Activated CD4-positive, alpha-beta T cell treated with anti-CD3 and anti-CD28 coated beads for 24 hours (primary cell): ENCODE data around the gene CAMSAP1.

Experiments
- DNase-seq, 2 donors: peaks; one replicate each; pipeline ENCODE4 v3.0.0-alpha.2; 2020; ENCODE audit warnings: low read depth in 2 of 2

The CAMSAP1 gene

GRCh38 chr9:135939351-135940265, 32.3 kb upstream of the CAMSAP1 start:
- peak; percentile 18 to 38 for DNase-seq

- no peak for DNase-seq
Observed at GRCh38 chr9:135937521-135938489, 30.5 kb upstream of the CAMSAP1 start.

GRCh38 chr9:135933114-135933513, 25.8 kb upstream of the CAMSAP1 start:
- no peak for DNase-seq

GRCh38 chr9:135932656-135933055, 25.3 kb upstream of the CAMSAP1 start:
- no peak for DNase-seq

DNA sequence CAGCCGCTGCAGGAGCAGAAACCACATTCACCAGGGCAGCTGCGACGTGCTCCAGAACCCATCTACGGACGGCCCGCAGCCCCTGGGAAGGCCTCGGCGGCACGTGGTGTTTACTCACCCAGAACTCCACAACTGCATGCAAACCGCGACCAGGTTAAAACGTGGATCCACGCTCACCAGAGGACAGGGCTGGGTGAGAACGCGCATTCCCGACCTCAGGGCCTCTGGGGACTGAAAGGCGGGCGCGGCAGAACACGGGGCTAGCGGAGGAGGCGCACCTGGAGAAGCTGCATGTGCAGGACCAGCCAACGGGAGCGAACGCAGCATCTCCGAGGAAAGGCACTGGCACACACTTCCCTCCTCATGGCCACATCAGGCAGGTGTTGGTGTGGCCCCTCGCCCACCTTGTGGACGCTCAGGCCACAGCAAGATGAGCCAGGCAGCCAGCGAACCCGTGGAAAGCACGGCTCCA, 24.0 kb upstream of the CAMSAP1 start:
- no peak for DNase-seq

DNA sequence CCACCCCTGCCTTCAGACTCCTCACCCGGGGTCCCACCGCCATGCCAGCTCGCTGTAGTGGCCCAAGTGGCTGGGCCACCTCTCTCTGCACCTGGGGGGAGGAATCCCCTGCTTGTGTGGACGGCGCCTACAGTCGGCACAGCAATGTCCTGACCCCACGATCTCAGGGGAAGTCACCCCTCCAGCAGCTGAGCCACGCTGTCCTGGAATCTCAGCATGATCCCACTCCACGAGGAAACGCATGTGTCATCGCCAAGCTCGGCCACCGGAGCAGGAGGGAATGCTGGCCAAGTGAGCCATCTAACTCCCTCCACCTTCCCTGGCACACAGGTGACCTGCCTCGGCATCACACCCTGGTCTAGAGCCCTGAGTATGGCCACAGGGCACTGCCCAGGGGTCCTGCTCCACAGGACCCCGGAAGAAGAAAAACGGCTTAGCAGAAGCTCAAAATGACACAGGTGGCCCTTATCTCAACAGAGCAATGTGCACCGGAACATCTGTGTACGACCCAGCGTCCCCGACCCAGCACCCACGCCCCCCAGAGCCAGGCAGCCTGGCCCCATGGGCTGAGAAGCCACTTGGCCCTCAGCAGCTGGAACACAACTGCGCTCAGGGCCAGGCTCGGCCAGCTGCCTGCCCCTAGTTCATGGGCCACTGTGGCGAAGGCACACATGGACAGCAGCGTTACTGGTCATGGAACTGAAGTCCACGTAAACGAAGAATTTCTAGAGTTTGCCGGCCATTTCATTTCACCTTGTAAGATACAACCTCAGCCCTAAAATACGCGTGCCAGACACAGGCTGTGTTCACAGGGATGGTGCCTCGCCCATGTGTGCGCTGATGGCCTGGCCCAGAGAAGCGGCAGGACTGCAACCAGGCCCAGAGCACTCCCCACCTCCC, 23.4 kb upstream of the CAMSAP1 start:
- no peak for DNase-seq

DNA sequence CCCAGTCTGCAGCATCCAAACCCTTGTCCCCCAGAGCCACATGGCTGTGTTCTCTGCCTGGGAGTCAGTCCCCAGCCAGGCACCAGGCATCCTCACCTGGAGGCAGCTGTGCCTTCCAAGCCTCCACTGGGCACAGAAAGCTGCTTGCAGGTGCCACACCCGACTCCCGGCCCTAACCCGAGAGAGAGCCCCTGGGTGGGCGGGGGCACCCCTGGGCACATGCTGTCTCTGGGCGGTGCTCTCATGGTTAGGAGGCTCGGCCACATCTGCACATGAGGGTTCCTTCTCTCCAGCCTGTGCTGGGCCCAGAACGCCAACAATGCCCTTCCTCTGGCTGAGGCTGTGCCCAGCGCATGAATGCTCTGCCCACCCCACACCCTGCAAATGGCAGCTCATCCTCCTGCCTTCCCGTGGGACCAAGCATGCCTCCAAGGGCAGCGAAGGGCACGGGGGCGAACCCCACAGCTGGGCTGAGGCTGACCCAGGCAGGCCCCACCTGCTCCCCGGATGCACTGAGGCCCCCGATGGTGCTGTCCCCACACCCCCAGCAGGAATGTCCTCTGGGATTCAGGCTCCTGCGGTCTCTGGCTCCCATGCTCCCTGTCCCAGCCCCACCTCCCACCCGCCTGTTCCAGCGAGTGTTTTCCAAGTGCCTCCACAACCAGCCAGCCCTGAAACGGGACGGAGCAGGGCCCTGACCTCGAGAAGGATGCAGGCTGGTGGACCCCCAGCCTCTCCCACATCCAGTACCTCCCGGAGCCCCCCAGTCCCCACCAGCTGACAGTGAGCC, 22.5 kb upstream of the CAMSAP1 start:
- DNase-seq = no peak

DNA sequence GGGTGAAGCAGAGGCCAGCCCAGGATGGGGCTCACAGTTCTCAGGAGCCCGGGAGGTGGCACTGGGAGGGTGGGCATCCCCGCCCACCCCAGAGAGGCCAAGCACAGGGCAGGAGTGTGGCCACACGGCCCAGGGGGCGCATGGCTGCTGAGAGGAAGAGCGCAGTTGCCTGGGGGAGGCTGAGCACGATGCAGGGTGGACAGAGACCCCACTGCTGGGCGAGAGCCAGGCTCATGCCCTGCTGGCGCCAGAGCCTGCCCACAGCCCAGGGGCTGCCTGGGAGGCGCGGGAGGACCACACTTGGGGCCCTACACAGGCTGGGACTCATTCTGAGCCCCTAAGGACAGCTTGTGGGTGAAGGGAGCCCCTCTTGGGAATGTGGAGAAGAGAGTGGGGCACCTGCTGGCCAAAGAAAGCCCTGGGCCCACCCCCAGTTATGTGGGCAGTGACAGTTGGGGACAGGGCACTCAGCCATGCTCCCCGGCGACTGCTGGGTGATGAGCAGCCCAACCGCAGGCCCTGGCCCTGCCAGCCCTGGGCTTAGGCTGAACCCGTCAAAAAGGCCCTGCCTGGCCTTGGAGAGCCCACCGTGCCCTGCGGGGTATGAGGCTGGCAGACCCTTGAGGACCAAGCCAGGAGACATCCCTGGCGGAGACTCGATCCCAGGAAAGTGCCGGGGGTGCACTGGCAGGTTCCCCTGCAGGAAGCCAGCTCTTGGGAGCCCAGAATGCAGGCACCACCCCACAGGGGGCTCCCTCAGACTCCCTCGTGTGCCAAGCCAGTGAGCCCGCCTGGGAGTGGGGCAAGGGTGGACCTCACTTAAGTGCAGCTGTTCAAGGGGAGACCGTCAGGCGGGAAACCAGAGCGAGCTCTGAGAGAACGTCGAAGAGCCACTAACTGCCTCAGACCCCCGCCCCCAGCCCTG, 21.6 kb upstream of the CAMSAP1 start:
- DNase-seq = no peak

DNA sequence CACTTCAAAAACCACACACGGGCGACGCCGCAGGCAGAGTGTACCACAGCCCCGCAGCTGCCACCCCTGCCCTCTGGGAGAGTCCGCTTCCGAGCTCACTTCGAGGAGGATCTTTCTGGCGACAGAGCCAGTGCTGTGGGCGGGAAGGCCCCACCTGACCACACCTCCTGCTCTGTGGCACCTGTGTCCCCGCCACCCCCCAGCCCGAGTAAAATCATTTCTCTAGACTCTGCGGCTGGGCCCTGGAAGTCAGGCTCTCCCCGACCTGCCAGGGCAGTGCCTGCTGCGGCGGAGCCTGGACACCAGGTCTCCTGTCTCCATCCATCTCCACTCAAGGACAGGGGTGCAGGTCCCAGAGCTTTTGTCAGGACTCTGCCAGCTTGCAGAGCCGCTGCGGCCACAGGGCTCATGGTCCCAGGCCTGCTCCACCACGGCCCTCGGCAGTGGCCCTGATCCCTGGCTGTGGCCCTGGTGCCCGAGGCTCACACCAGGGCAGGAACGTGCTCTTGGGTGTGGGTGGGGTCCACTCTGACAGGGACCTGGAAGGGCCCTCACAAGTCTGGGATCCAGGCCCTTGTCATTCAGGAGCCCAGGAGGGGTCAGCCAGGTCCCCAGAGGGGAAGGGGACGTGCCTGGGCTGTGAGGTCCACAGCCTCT, 20.9 kb upstream of the CAMSAP1 start:
- DNase-seq = no peak

DNA sequence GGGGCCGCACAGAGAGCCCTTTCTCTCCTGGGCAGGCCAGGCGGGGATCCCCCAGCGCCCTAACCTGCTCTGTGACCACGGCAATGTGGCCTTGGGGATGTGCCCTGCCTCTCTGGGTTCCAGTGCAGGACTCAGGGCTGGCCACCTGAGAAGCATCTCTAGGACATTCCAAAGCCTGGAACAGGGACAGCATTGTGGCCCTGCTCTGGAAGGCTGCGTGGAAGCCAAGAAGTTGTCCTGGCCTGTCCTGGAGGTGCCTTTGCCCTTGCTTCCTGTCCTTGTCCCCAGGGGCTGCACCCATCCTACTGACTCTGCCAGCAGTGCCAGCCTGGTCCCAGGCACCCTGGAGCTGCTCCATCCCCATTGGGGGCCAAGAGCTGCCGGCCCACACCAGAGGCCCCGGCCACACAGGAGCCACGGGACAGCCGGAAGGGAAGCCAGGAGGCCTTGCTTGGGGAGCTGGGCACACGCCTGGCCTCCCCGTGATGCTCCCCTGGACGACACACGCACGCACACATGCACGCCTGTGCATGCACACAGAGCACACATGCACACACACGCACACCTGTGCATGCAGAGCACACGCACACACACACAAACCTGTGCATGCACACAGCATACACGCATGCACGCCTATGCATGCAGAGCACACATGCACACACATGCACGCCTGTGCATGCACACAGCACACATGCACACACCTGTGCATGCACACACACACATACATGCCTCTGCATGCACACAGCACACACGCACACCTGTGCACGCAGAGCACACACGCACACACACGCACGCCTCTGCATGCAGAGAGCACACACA, 20.1 kb upstream of the CAMSAP1 start:
- no peak for DNase-seq

DNA sequence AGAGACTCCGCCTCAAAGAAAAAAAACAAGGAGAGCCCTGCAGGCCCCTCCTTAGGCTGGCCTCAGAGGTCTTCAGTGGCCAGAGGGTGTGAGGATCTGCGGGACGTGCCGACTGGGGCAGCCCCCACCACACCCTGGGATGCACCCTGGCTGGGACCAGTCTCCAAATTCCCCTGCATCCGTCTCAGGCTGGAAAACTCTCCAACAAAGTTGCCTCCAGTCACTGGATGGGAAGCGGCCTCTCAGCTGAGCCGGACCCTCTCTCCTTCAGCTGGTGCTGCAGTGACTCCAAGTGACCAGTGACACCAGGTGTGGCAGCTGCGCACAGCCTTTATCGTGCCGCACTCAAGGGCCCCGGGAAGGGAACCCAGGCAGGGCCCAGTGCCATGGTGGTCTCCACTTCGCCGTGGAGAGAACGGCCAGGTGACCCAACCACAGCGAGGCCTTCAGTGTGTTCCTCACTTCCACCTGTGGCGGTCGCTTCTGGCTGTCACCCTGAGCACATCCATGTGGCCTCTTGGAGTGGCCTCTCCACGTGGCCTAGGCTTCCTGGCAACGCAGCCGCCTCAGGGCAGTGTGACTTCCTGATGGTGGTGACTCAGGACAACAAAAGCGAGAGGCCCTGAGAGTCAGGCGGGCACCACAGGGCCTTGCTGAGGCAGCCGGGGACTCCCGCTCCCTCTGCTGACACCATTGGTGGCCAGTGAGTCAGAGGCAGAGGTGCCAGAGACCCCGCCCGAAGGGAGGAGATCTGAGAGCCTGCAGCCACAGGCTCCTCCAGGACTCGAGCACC, 19.3 kb upstream of the CAMSAP1 start:
- peak; percentile 54 to 67 for DNase-seq

DNA sequence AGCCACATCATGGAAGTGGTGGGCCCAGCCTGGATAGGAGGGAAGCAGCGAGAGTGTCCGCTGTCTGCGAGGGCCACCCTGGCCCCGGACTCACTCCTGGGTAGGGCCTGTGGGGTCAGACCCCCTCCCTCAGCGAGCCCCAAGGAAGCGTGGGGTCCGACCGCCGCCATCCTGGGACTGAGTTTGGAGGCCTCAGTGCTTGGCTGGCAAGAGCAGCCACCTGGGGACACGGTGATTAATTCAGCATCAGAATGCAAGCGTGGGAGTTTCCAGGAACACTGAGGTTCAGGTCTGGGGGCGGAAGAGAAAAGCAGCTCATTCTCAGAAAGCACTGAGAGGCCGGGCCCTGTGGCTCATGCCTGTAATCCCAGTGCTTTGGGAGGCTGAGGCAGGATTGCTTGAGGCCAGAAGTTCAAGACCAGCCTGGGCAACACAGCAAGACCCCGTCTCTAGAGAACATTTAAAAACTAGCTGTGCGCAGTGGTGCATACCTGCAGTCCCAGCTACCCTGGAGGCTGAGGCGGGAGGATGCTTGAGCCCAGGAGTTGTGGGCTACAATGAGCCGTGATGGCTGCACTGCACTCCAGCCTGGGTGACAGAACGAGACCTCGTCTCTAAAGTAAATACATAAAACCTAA, 18.3 kb upstream of the CAMSAP1 start:
- DNase-seq = peak; percentile 64 to 65

DNA sequence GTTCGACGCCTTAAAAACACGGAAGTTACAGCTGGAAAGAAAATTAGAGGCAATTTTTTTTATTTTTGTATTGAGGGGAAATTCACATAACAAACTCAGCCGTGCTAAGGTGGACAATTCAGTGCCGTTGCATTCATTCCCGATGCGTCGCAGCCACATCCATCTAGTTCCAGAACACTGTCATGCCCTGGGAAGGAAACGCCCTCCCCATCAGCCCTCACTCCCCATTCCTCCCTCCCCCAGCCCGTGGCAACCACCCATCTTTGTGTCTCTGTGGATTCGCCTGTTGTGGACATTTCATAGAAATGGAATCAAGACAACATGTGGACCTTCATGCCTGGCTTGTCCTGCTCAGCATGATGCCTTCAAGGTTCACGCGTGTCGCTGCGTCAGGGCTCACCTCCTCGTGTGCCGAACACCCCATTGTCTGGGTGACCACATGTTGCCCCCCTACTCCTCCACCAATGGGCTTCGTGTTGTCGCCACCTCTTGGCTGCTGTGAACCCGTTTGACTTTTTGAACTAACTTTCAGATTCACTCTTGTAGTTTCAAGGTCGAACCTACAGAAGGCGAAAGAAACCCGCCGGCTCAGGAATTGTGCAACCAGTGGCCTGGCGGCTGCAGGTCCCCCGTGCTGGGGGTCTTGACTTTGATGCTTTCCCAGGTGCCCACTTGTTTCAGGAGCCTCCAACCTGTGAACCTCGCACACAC, 17.4 kb upstream of the CAMSAP1 start:
- no peak for DNase-seq

DNA sequence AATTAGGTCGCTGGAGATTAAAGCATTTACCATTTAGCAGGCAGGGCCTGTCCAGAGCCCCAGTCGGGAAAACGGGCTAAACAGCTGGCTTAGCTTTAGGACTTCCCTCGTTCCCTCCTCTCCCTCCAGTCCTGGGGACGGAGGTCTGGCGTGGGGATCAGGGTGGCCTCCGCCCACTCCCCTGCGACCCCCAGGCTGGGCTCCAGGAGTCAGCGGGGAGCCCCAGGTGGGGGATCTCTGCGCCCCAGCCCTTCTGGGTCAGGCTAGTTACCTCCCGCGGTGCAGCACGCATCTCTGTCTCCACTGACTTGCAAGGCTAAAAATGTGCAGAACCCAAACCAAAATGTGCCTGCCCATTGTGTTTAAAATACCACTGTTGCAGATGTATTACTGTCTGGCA, 16.2 kb upstream of the CAMSAP1 start:
- DNase-seq = no peak

DNA sequence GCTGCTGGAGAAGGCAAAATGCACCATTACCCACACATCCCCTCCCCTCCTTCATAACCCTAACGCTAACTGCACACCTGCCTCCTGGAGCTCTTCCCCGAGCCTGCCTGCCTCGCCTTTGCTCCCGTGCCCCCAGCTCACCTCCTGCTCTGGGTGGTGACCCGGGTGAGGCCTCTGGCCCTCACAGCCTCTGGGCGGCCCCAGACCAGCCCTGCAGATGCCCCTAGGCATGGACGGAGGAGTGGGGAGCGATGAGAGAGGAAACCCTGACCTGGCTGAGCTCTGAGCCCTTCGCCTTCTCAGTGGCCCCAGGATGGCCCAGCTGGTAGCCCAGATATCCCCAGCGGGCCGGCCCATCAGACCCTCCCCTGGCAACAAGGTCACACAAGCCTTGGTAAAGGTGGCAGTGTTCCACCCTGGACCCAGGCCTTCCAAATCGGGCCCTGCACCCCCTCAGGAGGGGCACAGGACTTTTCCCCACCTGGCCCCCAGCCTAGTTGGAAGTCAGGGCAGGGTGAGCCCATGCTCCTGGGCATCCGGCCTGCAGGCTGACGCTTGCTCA, 14.5 kb upstream of the CAMSAP1 start:
- no peak for DNase-seq
